ENCODE results near the gene CARTPT. TPM values are rescaled to one million over a fixed set of nuclear protein-coding genes. Genes with fewer than 3 reads are reported as not detected.

The CARTPT gene
- polyA plus RNA-seq, 3 donors: not detected

- DNase-seq: no peak
- no peak for TF ChIP-seq CTCF (IDR thresholded peaks at IDR 0.05)
- no peak overlapping the region for H3K27ac Mint-ChIP-seq
- H3K9me3 ChIP-seq (replicated peaks in 1 of 2; ENCODE audit: control insufficient read depth in 1 of 2, insufficient read depth in 1 of 2, low read length in 2 of 2): no peaks in the 10 kb centered on the region
- H3K27ac ChIP-seq (ENCODE audit: low read depth in 1 of 2, low read length in 2 of 2): no peak overlapping the region
- H3K4me1 ChIP-seq (ENCODE audit: control insufficient read depth in 1 of 2, insufficient read depth in 2 of 2, low read length in 2 of 2): no peaks in the 10 kb centered on the region
- no peaks in the 10 kb centered on the region for H4K20me1 ChIP-seq (ENCODE audit: insufficient read depth, low read length)
- intact Hi-C loops (cut with micrococcal nuclease): no loop called here
- no peaks in the 10 kb centered on the region for H3K79me2 ChIP-seq (ENCODE audit: insufficient read depth, low read length)
- WGBS (ENCODE audit: insufficient coverage): no CpG with 5 or more reads among the region's 4 CpGs
- H3K4me3 ChIP-seq (replicated peaks in 1 of 3; ENCODE audit: low read depth in 2 of 3, low read length in 3 of 3): no peak overlapping the region
- H3K4me1 Mint-ChIP-seq: no peaks in the 10 kb centered on the region
- H3K9ac ChIP-seq (ENCODE audit: insufficient read depth, low read length, poor library complexity, severe bottlenecking): no peak overlapping the region
- H3K36me3 ChIP-seq (replicated peaks in 1 of 2; ENCODE audit: control insufficient read depth in 1 of 2, insufficient read depth in 2 of 2, low read length in 2 of 2): no peaks in the 10 kb centered on the region
- no peaks in the 10 kb centered on the region for H3K36me3 Mint-ChIP-seq
- peaks cover 0 to 2% (median 1%) of the 10 kb centered on the region in 3 donors for H3K27me3 Mint-ChIP-seq (ENCODE audit: low read depth in 3 of 3)
- peaks cover 0 to 3% (median 0%) of the 10 kb centered on the region in 7 donors for H3K9me3 Mint-ChIP-seq
- no peaks in the 10 kb centered on the region for H3K27me3 ChIP-seq (ENCODE audit: control insufficient read depth in 2 of 2, insufficient read depth in 2 of 2, low read length in 2 of 2)
- H3K4me3 Mint-ChIP-seq: no peak overlapping the region
- no peak overlapping the region for H2AFZ ChIP-seq (ENCODE audit: insufficient read depth, low read depth, low read length, poor library complexity, severe bottlenecking)
- H3K4me2 ChIP-seq (replicated peaks; ENCODE audit: extremely low read depth, low read length, poor library complexity, severe bottlenecking): no peak overlapping the region
Observed at GRCh38 chr5:71751422-71751821, 32.3 kb downstream of the CARTPT start.

- intact Hi-C loops (cut with micrococcal nuclease): no loop called here
- H3K27ac ChIP-seq (ENCODE audit: low read depth in 1 of 2, low read length in 2 of 2): no peak overlapping the region
- no peaks in the 10 kb centered on the region for H3K79me2 ChIP-seq (ENCODE audit: insufficient read depth, low read length)
- no peak overlapping the region for H3K4me3 Mint-ChIP-seq
- no peak overlapping the region for H3K4me3 ChIP-seq (replicated peaks in 1 of 3; ENCODE audit: low read depth in 2 of 3, low read length in 3 of 3)
- H3K27me3 ChIP-seq (ENCODE audit: control insufficient read depth in 2 of 2, insufficient read depth in 2 of 2, low read length in 2 of 2): no peaks in the 10 kb centered on the region
- 94% methylated on average over 2 of the region's 4 CpGs for WGBS (ENCODE audit: insufficient coverage)
- no peaks in the 10 kb centered on the region for H4K20me1 ChIP-seq (ENCODE audit: insufficient read depth, low read length)
- peaks cover 0 to 3% (median 0%) of the 10 kb centered on the region in 7 donors for H3K9me3 Mint-ChIP-seq
- TF ChIP-seq CTCF (IDR thresholded peaks at IDR 0.05): no peak
- DNase-seq: no peak
- no peaks in the 10 kb centered on the region for H3K9me3 ChIP-seq (replicated peaks in 1 of 2; ENCODE audit: control insufficient read depth in 1 of 2, insufficient read depth in 1 of 2, low read length in 2 of 2)
- peaks cover 4% of the 10 kb centered on the region for H3K4me1 Mint-ChIP-seq
- H3K36me3 Mint-ChIP-seq: no peaks in the 10 kb centered on the region
- H3K9ac ChIP-seq (ENCODE audit: insufficient read depth, low read length, poor library complexity, severe bottlenecking): no peak overlapping the region
- H3K27me3 Mint-ChIP-seq (ENCODE audit: low read depth in 3 of 3): peaks cover 0 to 4% (median 1%) of the 10 kb centered on the region in 3 donors
- no peak overlapping the region for H3K4me2 ChIP-seq (replicated peaks; ENCODE audit: extremely low read depth, low read length, poor library complexity, severe bottlenecking)
- H3K4me1 ChIP-seq (ENCODE audit: control insufficient read depth in 1 of 2, insufficient read depth in 2 of 2, low read length in 2 of 2): no peaks in the 10 kb centered on the region
- H2AFZ ChIP-seq (ENCODE audit: insufficient read depth, low read depth, low read length, poor library complexity, severe bottlenecking): no peak overlapping the region
- no peak overlapping the region for H3K27ac Mint-ChIP-seq
- no peaks in the 10 kb centered on the region for H3K36me3 ChIP-seq (replicated peaks in 1 of 2; ENCODE audit: control insufficient read depth in 1 of 2, insufficient read depth in 2 of 2, low read length in 2 of 2)
Observed at GRCh38 chr5:71752441-71753190, 33.5 kb downstream of the CARTPT start.

Data from CD14-positive monocyte (primary cell).